GM18502 (cell line): Measurements from ENCODE around the gene SCUBE3.

Source experiments
- ATAC-seq: cut with Tn5 transposase; IDR thresholded peaks from one replicate; pipeline ENCODE4 v1.9.1; 2021; ENCODE audit warnings: mild to moderate bottlenecking; ENCODE audit not compliant: unreplicated experiment, poor library complexity

SCUBE3 gene

DNA sequence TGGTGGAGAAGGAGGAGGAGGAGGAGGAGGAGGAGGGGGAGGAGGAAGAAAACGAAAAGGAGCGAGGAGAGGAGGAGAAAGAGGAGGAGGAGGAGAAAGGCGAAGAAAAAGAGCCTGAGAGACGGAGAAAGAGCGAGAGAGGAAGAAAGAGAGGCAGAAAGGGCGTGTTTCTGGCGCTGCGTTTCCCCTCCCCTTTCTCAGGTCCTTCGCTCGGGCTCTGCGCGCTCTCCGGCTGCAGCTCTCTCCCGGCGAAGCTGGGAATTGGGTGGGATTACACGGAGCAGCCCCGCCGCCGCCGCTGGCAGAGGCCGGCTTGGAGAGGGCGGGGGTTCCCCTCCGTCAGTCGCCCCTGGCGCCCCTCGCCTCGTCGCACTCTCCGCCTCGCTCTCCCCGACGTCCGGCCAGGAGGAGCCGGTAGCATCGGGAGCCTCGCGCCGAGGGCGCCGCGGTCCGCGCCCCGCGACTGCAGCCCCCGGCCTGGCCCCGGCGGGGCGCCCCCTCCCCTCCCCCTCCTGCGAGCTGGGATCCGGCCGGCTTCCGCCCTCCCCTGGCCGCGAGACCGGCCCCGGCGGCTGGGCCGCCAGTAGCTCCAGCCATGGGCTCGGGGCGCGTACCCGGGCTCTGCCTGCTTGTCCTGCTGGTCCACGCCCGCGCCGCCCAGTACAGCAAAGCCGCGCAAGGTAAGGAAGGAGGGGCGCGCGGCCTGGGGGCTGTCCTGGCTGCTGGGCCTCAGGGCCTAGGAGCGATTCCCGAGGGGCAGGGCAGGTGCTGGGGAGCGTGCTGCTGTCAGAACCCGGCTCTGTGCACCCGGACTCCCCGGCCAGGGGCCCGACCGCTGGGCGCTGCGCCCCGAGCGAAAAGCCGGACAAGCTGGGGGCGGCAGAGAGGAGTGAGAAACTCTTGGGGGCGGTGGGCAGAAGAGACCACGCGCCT lies at the start of gene SCUBE3:
SCUBE3 (plus strand) TSS at position 133 of the 933 bp plus-strand sequence; CDS start at position 596, 463 bp downstream.
- no peak for ATAC-seq

- ATAC-seq: no peak
Measured at GRCh38 chr6:35164277-35164676, 49.5 kb upstream of the SCUBE3 start.

- no peak for ATAC-seq
Measured at GRCh38 chr6:35164868-35165267, 48.9 kb upstream of the SCUBE3 start.

GRCh38 chr6:35165630-35166071 lies 48.1 kb upstream of the SCUBE3 start:
- ATAC-seq: no peak

DNA sequence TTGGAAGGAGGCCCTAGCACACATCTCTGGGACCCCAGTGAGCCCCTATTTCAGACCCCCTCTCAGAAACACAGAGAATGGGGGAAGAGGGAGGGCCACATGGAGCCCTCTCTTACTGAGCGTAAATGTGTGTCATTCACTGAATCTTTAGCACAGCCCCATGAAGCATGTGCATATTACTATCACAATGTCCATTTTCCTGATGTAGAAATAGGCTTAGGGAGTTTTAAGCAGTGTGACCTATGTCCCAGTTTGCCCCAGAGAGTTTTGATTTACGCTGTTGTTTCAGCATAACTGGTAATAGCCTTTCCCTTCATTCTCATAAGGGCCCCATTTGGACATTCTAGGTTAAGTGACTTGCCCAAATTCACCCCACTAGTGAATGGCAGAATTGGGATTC lies 47.6 kb upstream of the SCUBE3 start:
- ATAC-seq: no peak

GRCh38 chr6:35166520-35166919 lies 47.2 kb upstream of the SCUBE3 start:
- ATAC-seq: no peak

DNA sequence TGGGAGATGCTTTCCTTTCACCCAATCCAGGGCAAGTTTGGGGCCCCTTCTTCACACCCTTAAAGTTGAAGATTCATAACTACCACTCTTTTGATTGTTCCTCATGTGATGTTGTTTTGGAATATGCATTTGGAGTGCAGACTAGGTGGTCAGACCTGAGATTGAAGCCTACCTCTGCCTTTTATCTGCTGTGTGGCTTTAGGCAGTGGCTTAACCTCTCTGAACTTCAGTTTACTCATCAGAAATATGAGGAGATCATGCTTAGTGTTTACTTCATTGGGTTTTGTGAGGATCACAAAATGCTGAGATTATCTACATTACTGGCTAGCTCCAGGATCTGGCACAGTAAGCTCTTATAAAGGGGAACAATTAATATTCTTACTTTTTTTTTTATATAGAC lies 46.3 kb upstream of the SCUBE3 start:
- ATAC-seq: no peak

DNA sequence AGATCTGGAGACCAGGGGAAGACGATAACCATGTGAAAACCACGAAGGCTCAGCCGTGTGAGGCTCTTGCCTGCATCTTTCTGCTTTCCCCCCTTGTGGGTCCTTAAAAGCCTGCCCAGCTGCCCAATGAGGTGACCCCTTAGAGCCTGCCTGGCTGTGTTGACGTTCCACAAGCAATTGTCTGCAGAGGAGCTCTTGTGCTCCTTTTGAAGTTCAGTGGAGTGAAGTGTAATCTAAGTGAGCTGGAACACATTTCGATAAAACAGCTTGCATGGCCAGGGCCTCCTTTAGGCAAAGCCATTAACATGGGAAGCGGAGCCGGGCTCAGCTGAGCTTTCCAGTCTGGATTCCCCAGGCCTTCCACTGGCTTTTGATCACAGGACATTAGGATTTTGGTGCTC lies 45.3 kb upstream of the SCUBE3 start:
- ATAC-seq: no peak

DNA sequence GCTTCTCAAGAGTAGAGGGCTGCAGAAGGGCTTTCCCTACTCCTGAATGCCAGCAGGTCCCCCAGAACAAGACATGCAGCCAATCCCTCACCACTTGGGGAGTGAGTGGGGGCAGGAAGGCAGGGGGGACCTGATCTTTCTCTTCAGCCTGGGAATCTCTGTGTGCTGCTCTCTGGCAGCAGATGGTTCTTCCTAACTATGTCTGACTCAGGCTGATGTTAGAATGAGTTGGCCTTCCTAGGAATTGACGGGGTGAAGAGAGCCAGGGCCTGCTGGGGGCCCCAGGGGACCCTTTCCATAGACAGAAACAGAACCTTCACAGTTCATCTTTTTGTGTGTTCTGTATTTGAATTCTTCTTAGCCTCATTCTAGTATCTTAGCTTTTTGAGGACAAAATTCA lies 43.6 kb upstream of the SCUBE3 start:
- ATAC-seq: no peak

GRCh38 chr6:35170891-35171290 lies 42.9 kb upstream of the SCUBE3 start:
- ATAC-seq: no peak

GRCh38 chr6:35173044-35173426 lies 40.7 kb upstream of the SCUBE3 start:
- ATAC-seq: no peak

- no peak for ATAC-seq
Measured at GRCh38 chr6:35173427-35174087, 40.2 kb upstream of the SCUBE3 start.

DNA sequence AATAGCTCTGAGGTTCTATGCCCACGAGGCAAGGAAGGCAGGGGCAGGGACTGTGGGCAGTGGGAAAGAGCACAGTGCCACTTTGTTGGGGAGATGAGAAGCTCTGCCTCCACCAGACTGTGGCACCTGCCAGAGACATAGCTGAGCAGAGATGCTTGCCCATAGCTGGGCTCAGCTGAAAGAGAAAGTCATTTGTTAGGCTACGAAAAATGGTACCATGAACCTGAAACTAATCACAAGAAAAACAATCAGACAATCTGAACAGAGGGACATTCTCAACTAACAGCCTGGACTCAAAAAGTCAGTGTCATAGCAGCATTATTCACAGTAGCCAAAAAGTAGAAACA lies 39.7 kb upstream of the SCUBE3 start:
- ATAC-seq: no peak

- no peak for ATAC-seq
Measured at GRCh38 chr6:35174501-35174900, 39.3 kb upstream of the SCUBE3 start.

- ATAC-seq: no peak
Measured at GRCh38 chr6:35176301-35177024, 37.3 kb upstream of the SCUBE3 start.

DNA sequence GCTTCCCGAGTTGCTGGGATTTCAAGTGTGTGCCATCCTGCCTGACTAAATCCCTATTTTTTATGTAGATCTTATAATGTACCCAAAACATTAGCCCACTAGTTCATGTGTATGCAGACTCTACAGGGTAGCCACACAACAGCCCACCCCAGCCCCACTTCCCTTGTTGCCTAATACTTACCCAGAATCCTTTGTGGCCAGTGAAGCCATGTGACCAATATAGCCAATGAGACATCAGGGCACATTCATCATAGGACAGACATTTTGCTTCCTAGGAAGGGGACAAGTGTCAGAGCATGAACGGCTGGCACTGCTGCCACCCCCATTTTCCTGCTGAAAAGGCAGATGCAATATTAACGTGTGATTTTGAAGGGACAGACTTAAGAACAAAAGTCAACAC lies 36.6 kb upstream of the SCUBE3 start:
- no peak for ATAC-seq

DNA sequence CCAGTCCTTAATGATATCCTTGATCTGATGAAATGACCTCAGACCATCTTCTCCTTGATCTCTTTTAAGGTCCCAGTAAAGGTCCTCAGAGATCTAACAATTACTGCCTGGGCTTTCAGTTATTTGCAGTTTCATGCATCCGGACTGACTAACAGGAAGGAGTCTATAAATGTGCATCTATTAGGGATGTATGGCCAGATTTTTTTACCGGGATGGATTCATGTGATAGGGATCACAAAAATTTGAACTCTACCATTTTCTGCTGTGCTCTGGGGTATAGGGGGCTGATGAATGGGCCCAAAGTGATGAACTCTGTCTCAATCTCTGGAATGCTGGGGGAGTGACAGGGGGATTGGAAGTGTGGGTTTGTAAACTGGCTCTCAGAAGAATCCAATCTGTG lies 36.2 kb upstream of the SCUBE3 start:
- ATAC-seq: no peak

- ATAC-seq: no peak
Measured at GRCh38 chr6:35178012-35178411, 35.7 kb upstream of the SCUBE3 start.

DNA sequence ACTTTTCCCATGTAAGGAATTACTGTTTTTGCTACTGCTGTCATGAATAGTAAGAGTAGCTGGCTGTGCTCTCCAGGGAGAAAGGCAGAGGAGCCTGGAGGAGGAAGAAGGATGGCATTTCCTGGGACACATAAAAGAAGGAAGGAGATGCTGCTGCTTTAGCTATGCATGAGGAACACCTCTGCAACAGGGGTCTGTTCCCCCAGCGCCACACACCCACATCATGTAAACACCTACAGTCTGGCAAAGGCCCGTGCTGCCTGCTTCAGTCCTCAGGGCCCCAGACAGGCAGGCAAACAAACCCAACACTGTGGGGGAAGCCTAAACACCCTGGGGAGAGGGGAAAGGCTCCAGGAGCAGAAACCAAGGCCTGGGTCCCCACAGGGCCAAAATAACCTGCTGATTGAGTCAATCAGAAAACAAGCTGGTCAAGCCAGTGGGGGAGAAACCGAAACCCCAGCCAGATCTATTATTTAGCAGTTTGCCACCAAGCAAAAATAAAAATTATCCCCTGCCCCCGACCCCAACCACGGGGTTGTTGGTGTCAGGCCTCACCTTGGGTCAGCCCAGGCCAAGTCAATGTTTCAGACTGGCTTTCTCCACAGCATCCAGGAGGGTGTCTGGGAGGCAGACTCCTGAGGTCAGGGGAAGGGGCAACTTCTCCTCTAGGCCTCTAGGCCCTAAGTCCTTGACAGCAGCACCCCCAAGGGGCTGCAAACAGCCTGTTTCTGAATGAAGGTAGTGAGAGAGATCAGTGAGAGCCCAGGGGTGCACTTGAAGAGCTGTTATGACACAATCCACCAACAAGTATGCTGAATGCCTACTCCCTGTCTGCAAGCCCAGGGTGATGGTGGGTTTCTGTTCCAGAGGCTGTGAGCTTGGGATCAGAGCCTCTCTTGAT lies 34.6 kb upstream of the SCUBE3 start:
- ATAC-seq: no peak

DNA sequence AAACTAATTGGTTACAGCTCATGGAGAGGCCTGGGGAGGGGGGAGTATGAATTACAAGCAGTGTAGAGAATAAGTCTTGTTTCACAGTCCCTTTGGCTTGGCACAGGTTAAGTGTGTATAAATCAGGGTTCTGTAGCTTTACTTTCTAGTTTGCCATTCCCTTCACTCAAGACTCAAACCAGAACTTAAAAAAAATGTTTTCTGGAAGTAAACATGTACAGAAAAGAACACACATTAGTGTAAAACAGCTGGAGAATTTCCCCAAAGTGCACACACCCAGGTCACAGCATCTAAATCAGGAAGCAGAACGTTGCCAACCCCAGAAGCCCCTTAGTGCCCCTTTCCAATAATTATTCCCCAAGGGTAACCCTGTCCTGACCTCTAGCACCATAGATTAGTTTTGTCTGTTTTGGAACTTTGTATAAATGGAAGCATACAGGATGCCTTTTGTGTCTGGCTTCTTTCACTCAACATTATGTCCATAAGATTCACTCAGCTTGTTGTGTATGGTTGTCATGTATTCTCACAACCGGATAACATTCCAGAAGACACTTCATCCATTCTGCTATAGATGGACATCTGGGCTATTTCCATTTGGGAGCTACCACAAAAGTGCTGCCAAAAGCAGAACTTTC lies 33.7 kb upstream of the SCUBE3 start:
- no peak for ATAC-seq
